Stimulated activated naive CD8-positive, alpha-beta T cell treated with anti-CD3 and anti-CD28 coated beads, Interleukin-15, Interleukin-2, amounts not matched to agents 100 ng/mL and 50 ng/mL, for 24 hours (primary cell): ENCODE results near the gene SARDH.

Source experiments
- H3K27ac Mint-ChIP-seq: one replicate; pipeline ENCODE4 v1.8.0; 2021; ENCODE audit warnings: mild to moderate bottlenecking, mixed read lengths
- H3K27me3 Mint-ChIP-seq: one replicate; pipeline ENCODE4 v1.8.0; 2021; ENCODE audit warnings: mixed read lengths
- H3K36me3 Mint-ChIP-seq: one replicate; pipeline ENCODE4 v1.8.0; 2021; ENCODE audit warnings: low read depth, mixed read lengths
- H3K4me1 Mint-ChIP-seq: one replicate; pipeline ENCODE4 v1.8.0; 2021; ENCODE audit warnings: low read depth, mixed read lengths
- H3K4me3 Mint-ChIP-seq: one replicate; pipeline ENCODE4 v1.8.0; 2021; ENCODE audit warnings: mild to moderate bottlenecking, mixed read lengths
- H3K9me3 Mint-ChIP-seq: one replicate; pipeline ENCODE4 v1.8.0; 2021; ENCODE audit warnings: mixed read lengths

SARDH gene

GRCh38 chr9:133615606-133616188 is 122.5 kb downstream of the SARDH start:
- no peaks in the 10 kb centered on the region for H3K9me3 Mint-ChIP-seq
- H3K27me3 Mint-ChIP-seq: peaks cover 19% of the 10 kb centered on the region
- no peak overlapping the region for H3K27ac Mint-ChIP-seq

GRCh38 chr9:133615186-133615585 is 123.0 kb downstream of the SARDH start:
- Mint-ChIP-seq H3K4me3 (no peak overlapping the region), H3K9me3 (no peaks in the 10 kb centered on the region), H3K27me3 (peaks cover 24% of the 10 kb centered on the region), H3K36me3 (no peaks in the 10 kb centered on the region), H3K27ac (no peak overlapping the region), H3K4me1 (peaks cover 10% of the 10 kb centered on the region)

More at GRCh38 chr9:133615606-133616188, 122.5 kb downstream of the SARDH start:
- Mint-ChIP-seq H3K36me3 (no peaks in the 10 kb centered on the region), H3K4me1 (peaks cover 13% of the 10 kb centered on the region), H3K4me3 (no peak overlapping the region)

GRCh38 chr9:133614678-133615077 is 123.5 kb downstream of the SARDH start:
- Mint-ChIP-seq H3K9me3 (no peaks in the 10 kb centered on the region), H3K4me3 (no peak overlapping the region), H3K27ac (no peak overlapping the region), H3K27me3 (peaks cover 28% of the 10 kb centered on the region), H3K4me1 (peaks cover 5% of the 10 kb centered on the region), H3K36me3 (no peaks in the 10 kb centered on the region)

- H3K36me3 Mint-ChIP-seq: no peaks in the 10 kb centered on the region
- no peaks in the 10 kb centered on the region for H3K4me1 Mint-ChIP-seq
- H3K27ac Mint-ChIP-seq: no peak overlapping the region
- no peak overlapping the region for H3K4me3 Mint-ChIP-seq
- no peaks in the 10 kb centered on the region for H3K9me3 Mint-ChIP-seq
- peaks cover 31% of the 10 kb centered on the region for H3K27me3 Mint-ChIP-seq
These were observed 124.1 kb downstream of the SARDH start for GRCh38 chr9:133614056-133614455.
